Neural progenitor cell (in vitro differentiated cells): ENCODE measurements around the gene GMDS. TPM values are rescaled to one million over a fixed set of nuclear protein-coding genes. Genes with fewer than 3 reads are reported as not detected.

Source experiments
- DNase-seq: peaks from one replicate; pipeline ENCODE4 v3.0.0-alpha.2; 2016; ENCODE audit warnings: low spot score
- H2AFZ ChIP-seq: fragments of 200-600 bp; sonication (generic); replicated peaks from 2 replicates; pipeline ENCODE4 v1.6.1; 2016; ENCODE audit warnings: antibody characterized with exemption
- H3F3A ChIP-seq: fragments of 200-600 bp; sonication (generic); 2 replicates; pipeline ENCODE4 v1.6.1; 2016; ENCODE audit warnings: antibody characterized with exemption, low read depth
- H3K27ac ChIP-seq: fragments of 200-600 bp; sonication (generic); 2 replicates; pipeline ENCODE4 v1.5.1; 2016; ENCODE audit warnings: mild to moderate bottlenecking
- H3K27me3 ChIP-seq: fragments of 200-600 bp; sonication (generic); 2 replicates; pipeline ENCODE4 v1.6.1; 2016; ENCODE audit warnings: mild to moderate bottlenecking, moderate library complexity
- H3K36me3 ChIP-seq: fragments of 200-600 bp; sonication (generic); 2 replicates; pipeline ENCODE4 v1.5.1; 2016
- H3K4me1 ChIP-seq: fragments of 200-600 bp; sonication (generic); 2 replicates; pipeline ENCODE4 v1.6.1; 2016; ENCODE audit warnings: mixed run types
- H3K4me2 ChIP-seq: fragments of 200-600 bp; sonication (generic); 2 replicates; pipeline ENCODE4 v1.6.1; 2016
- H3K4me3 ChIP-seq: fragments of 200-600 bp; sonication (generic); 2 replicates; pipeline ENCODE4 v1.5.1; 2016
- H3K79me2 ChIP-seq: fragments of 200-600 bp; sonication (generic); 2 replicates; pipeline ENCODE4 v1.6.1; 2016; ENCODE audit warnings: low read depth
- H3K9ac ChIP-seq: fragments of 200-600 bp; sonication (generic); 2 replicates; pipeline ENCODE4 v1.6.1; 2016
- H3K9me3 ChIP-seq: fragments of 200-600 bp; sonication (generic); 2 replicates; pipeline ENCODE4 v1.5.1; 2016; ENCODE audit warnings: low read depth
- H4K20me1 ChIP-seq: fragments of 200-600 bp; sonication (generic); 2 replicates; pipeline ENCODE4 v1.6.1; 2016; ENCODE audit warnings: low read depth
- H3K27ac Mint-ChIP-seq: 3 replicates; pipeline ENCODE4 v1.8.0; 2021; ENCODE audit warnings: mixed read lengths
- H3K27me3 Mint-ChIP-seq: 2 replicates; pipeline ENCODE4 v1.8.0; 2022; ENCODE audit warnings: low read depth, mild to moderate bottlenecking, inconsistent platforms, moderate library complexity, mixed read lengths; ENCODE audit not compliant: insufficient read depth
- H3K36me3 Mint-ChIP-seq: 3 replicates; pipeline ENCODE4 v1.8.0; 2021; ENCODE audit warnings: mixed read lengths
- H3K4me1 Mint-ChIP-seq: 3 replicates; pipeline ENCODE4 v1.8.0; 2021; ENCODE audit warnings: mixed read lengths
- H3K4me3 Mint-ChIP-seq: 3 replicates; pipeline ENCODE4 v1.8.0; 2021; ENCODE audit warnings: mild to moderate bottlenecking, moderate library complexity, mixed read lengths
- H3K9me3 Mint-ChIP-seq: 3 replicates; pipeline ENCODE4 v1.8.0; 2020; ENCODE audit warnings: mixed read lengths
- CTCF ChIP-seq: fragments of 200-600 bp; sonication (generic); IDR thresholded peaks from 2 replicates; pipeline ENCODE4 v1.5.1; 2017; ENCODE audit warnings: antibody characterized with exemption, mild to moderate bottlenecking
- EZH2 ChIP-seq: fragments of 200-600 bp; sonication (generic); IDR thresholded peaks from 2 replicates; pipeline ENCODE4 v1.6.1; 2017; ENCODE audit warnings: antibody characterized with exemption, mild to moderate bottlenecking, moderate library complexity
- EZH2phosphoT487 ChIP-seq: fragments of 200-600 bp; sonication (generic); IDR thresholded peaks from 2 replicates; pipeline ENCODE4 v1.6.1; 2017; ENCODE audit warnings: antibody characterized with exemption
- total RNA-seq: library from RNA; depleted of rRNA; stranded (reverse); fragments of >200 nt; gene quantifications from 2 replicates; pipeline ENCODE4 v1.2.3, GENCODE V29; 2015; ENCODE audit warnings: low replicate concordance

Gene GMDS
- total RNA-seq, 1 donor from 2014 or later = 22.6 TPM

GRCh38 chr6:2016040-2016439, 229.4 kb downstream of the GMDS start:
- TF ChIP-seq CTCF (no peak), EZH2phosphoT487 (no peak), EZH2 (no peak)
- Histone ChIP-seq H3K79me2 (no peaks in the 10 kb centered on the region), H3F3A (no peaks in the 10 kb centered on the region), H2AFZ (no peak overlapping the region), H3K27me3 (no peaks in the 10 kb centered on the region), H3K36me3 (no peaks in the 10 kb centered on the region), H3K4me2 (no peak overlapping the region), H3K9me3 (no peaks in the 10 kb centered on the region), H3K9ac (no peak overlapping the region), H3K4me1 (peaks cover 6% of the 10 kb centered on the region), H3K4me3 (no peak overlapping the region), H3K27ac (no peak overlapping the region), H4K20me1 (no peaks in the 10 kb centered on the region)
- no peaks in the 10 kb centered on the region for H3K27me3 Mint-ChIP-seq
- H3K36me3 Mint-ChIP-seq = peaks cover 2% of the 10 kb centered on the region
- peaks cover 13% of the 10 kb centered on the region for H3K9me3 Mint-ChIP-seq
- no peak for DNase-seq
- H3K4me3 Mint-ChIP-seq = no peak overlapping the region
- H3K27ac Mint-ChIP-seq = no peak overlapping the region
- no peaks in the 10 kb centered on the region for H3K4me1 Mint-ChIP-seq

DNA sequence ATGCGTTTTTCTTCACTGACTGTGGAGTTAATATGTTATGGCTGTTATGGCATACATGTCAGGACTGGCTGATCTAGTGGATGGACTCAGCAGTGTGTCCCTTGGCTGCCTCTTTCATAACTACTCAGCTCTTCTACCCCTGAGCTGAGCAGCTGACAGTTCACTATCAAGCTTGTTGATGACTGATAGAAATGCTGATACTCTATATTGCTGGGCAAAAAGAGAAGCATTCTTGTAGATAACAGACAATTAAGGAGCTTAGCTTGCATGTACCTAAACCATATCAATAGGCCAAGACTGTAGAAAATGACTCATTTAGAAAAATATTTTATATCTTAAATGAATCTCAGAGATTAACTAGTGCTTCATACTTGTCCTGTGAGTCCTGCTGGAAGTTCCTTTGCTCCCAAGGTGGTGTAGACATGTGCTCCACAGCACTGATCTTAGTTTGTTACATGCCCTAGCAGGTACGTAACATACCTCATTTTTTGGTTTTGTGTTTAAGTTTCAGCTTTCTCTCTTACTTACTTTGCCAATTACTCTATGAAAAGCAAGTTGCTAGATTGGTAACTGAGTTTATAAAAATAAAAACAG, 236.9 kb downstream of the GMDS start:
- Mint-ChIP-seq H3K4me3 (no peak overlapping the region), H3K36me3 (peaks cover 2% of the 10 kb centered on the region), H3K27ac (no peak overlapping the region), H3K27me3 (no peaks in the 10 kb centered on the region), H3K4me1 (no peaks in the 10 kb centered on the region), H3K9me3 (peaks cover 5% of the 10 kb centered on the region)
- Histone ChIP-seq H3K9me3 (no peaks in the 10 kb centered on the region), H3K36me3 (no peaks in the 10 kb centered on the region), H2AFZ (no peak overlapping the region), H3K27me3 (no peaks in the 10 kb centered on the region), H3K9ac (no peak overlapping the region), H3K27ac (no peak overlapping the region), H3K79me2 (no peaks in the 10 kb centered on the region), H3K4me1 (no peaks in the 10 kb centered on the region), H3K4me3 (no peak overlapping the region), H3F3A (no peaks in the 10 kb centered on the region), H4K20me1 (no peaks in the 10 kb centered on the region), H3K4me2 (no peak overlapping the region)
- no peak for DNase-seq
- TF ChIP-seq EZH2 (no peak), EZH2phosphoT487 (no peak), CTCF (no peak)

DNA sequence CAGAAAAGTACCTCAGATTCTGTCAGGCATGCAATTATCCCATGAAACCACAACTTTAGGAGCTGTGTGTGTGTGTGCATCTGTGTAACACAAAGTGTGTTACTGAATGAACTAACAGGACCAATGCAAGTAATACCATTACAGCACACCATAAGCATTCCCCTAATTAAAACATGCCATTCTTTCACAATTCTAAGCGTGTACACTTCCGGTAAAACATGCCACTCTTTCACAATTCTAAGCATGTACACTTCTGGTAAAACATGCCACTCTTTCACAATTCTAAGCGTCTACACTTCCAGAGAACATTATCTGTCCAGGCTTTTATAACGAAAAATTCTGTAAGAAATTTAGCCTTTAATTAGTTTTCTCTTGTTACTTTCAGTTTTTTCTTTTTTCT, 238.2 kb downstream of the GMDS start:
- Histone ChIP-seq H3K9me3 (no peaks in the 10 kb centered on the region), H4K20me1 (no peaks in the 10 kb centered on the region), H3K27me3 (no peaks in the 10 kb centered on the region), H3K4me2 (no peak overlapping the region), H3F3A (no peaks in the 10 kb centered on the region), H3K79me2 (no peaks in the 10 kb centered on the region), H3K4me1 (no peaks in the 10 kb centered on the region), H3K27ac (no peak overlapping the region), H3K36me3 (no peaks in the 10 kb centered on the region), H3K9ac (no peak overlapping the region), H3K4me3 (no peak overlapping the region), H2AFZ (no peak overlapping the region)
- TF ChIP-seq EZH2phosphoT487 (no peak), CTCF (no peak)
- H3K4me3 Mint-ChIP-seq = no peak overlapping the region
- H3K9me3 Mint-ChIP-seq = peaks cover 5% of the 10 kb centered on the region
- no peaks in the 10 kb centered on the region for H3K27me3 Mint-ChIP-seq
- no peak overlapping the region for H3K27ac Mint-ChIP-seq
- H3K36me3 Mint-ChIP-seq = no peaks in the 10 kb centered on the region
- DNase-seq = no peak
- H3K4me1 Mint-ChIP-seq = no peaks in the 10 kb centered on the region
